A673 (cell line): ENCODE measurements around the gene CEP72. TPM values are rescaled to one million over a fixed set of nuclear protein-coding genes. Genes with fewer than 3 reads are reported as not detected.

Experiments used
- BruUV-seq: library from RNA; stranded (reverse); fragments of 400-500 nt; replicated peaks from 2 replicates; lab custom pipeline; 2021; lab: Mats Ljungman, UMichigan
- CTCF ChIA-PET: fragments of 300-600 bp; sonication (Branson Sonifier 250); formaldehyde crosslinking; loops from one replicate; lab custom pipeline; 2022; ENCODE audit warnings: antibody characterized with exemption; lab: Charles Lee
- POLR2A ChIA-PET: fragments of 300-600 bp; sonication (Branson Sonifier 250); formaldehyde crosslinking; loops from one replicate; lab custom pipeline; 2022; ENCODE audit warnings: antibody characterized with exemption; ENCODE audit not compliant: low non-redundant PET; lab: Charles Lee
- DNase-seq: peaks from one replicate; pipeline ENCODE4 v3.0.0-alpha.2; 2015; ENCODE audit warnings: low spot score
- H3K27ac ChIP-seq: fragments of 200-600 bp; sonication (generic); 2 replicates; pipeline ENCODE4 v1.5.1; 2016; ENCODE audit warnings: mixed run types, low read depth, mild to moderate bottlenecking, mixed read lengths, antibody characterized with exemption, low read length; ENCODE audit not compliant: poor library complexity, severe bottlenecking
- H3K27me3 ChIP-seq: fragments of 200-600 bp; sonication (generic); replicated peaks from 2 replicates; pipeline ENCODE4 v1.6.1; 2017; ENCODE audit warnings: mixed run types, low read depth, mild to moderate bottlenecking, mixed read lengths, antibody characterized with exemption, low read length; ENCODE audit not compliant: insufficient read depth, poor library complexity
- H3K36me3 ChIP-seq: fragments of 200-600 bp; sonication (generic); 2 replicates; pipeline ENCODE4 v1.6.1; 2016; ENCODE audit warnings: mixed run types, mild to moderate bottlenecking, mixed read lengths, antibody characterized with exemption, low read length; ENCODE audit not compliant: insufficient read depth, poor library complexity, severe bottlenecking
- H3K4me1 ChIP-seq: fragments of 200-600 bp; sonication (generic); 2 replicates; pipeline ENCODE4 v1.6.1; 2017; ENCODE audit warnings: mixed run types, mild to moderate bottlenecking, mixed read lengths, antibody characterized with exemption, low read length; ENCODE audit not compliant: insufficient read depth, poor library complexity, severe bottlenecking
- H3K4me3 ChIP-seq: fragments of 200-600 bp; sonication (generic); 2 replicates; pipeline ENCODE4 v1.5.1; 2016; ENCODE audit warnings: low read depth, mixed run types, mild to moderate bottlenecking, mixed read lengths, low read length; ENCODE audit not compliant: poor library complexity, severe bottlenecking
- H3K9me3 ChIP-seq: fragments of 200-600 bp; sonication (generic); 2 replicates; pipeline ENCODE4 v1.6.1; 2016; ENCODE audit warnings: mixed run types, low read depth, mild to moderate bottlenecking, mixed read lengths, antibody characterized with exemption, low read length; ENCODE audit not compliant: poor library complexity, severe bottlenecking
- EZH2 ChIP-seq: fragments of 200-600 bp; sonication (generic); IDR thresholded peaks from 2 replicates; pipeline ENCODE4 v1.6.1; 2017; ENCODE audit warnings: borderline replicate concordance, low read depth, mild to moderate bottlenecking, mixed read lengths, antibody characterized with exemption, low read length; ENCODE audit not compliant: poor library complexity, severe bottlenecking
- intact Hi-C: fragments of 100-400 bp; cut with micrococcal nuclease; formaldehyde crosslinking; loops from one replicate; pipeline ENCODE4 v1.10.0; 2022; ENCODE audit not compliant: unreplicated experiment
- total RNA-seq: library from RNA; stranded (reverse); gene quantifications from 2 replicates; pipeline ENCODE4 v1.2.3, GENCODE V29; 2021
- TF ChIP-seq, protein P1 (sequence below): fragments of 300-800, 200-600 bp; sonication (generic); conservative IDR thresholded peaks from 2 replicates; pipeline ENCODE4 v1.5.1; 2017; ENCODE audit warnings: low read depth, mild to moderate bottlenecking, antibody characterized with exemption, low read length, moderate library complexity, mixed read lengths

CEP72 gene
- total RNA-seq, 1 experiment from 2014 or later = 37.2 TPM

- no peak for DNase-seq
- no peak overlapping the region for H3K27ac ChIP-seq
- no peaks in the 10 kb centered on the region for H3K4me1 ChIP-seq
- TF ChIP-seq, protein P1, sequence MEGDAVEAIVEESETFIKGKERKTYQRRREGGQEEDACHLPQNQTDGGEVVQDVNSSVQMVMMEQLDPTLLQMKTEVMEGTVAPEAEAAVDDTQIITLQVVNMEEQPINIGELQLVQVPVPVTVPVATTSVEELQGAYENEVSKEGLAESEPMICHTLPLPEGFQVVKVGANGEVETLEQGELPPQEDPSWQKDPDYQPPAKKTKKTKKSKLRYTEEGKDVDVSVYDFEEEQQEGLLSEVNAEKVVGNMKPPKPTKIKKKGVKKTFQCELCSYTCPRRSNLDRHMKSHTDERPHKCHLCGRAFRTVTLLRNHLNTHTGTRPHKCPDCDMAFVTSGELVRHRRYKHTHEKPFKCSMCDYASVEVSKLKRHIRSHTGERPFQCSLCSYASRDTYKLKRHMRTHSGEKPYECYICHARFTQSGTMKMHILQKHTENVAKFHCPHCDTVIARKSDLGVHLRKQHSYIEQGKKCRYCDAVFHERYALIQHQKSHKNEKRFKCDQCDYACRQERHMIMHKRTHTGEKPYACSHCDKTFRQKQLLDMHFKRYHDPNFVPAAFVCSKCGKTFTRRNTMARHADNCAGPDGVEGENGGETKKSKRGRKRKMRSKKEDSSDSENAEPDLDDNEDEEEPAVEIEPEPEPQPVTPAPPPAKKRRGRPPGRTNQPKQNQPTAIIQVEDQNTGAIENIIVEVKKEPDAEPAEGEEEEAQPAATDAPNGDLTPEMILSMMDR = no peak
- TF ChIP-seq EZH2 = no peak
- ChIA-PET POLR2A (no interaction called here), CTCF (no interaction called here)
- intact Hi-C loops = no loop called here
- peaks cover 39% of the 10 kb centered on the region for H3K36me3 ChIP-seq
- H3K27me3 ChIP-seq = no peaks in the 10 kb centered on the region
- no TSS peak for BruUV-seq
- no peak overlapping the region for H3K4me3 ChIP-seq
- no peaks in the 10 kb centered on the region for H3K9me3 ChIP-seq
Measured at GRCh38 chr5:646396-647201, 34.5 kb downstream of the CEP72 start.

- no TSS peak for BruUV-seq
- Histone ChIP-seq H3K27me3 (no peaks in the 10 kb centered on the region), H3K9me3 (no peaks in the 10 kb centered on the region), H3K27ac (no peak overlapping the region), H3K36me3 (peaks cover 38% of the 10 kb centered on the region), H3K4me3 (no peak overlapping the region), H3K4me1 (no peaks in the 10 kb centered on the region)
- DNase-seq = no peak
- ChIA-PET CTCF (no interaction called here), POLR2A (no interaction called here)
- intact Hi-C loops = no loop called here
- TF ChIP-seq, protein P1 = no peak
- no peak for TF ChIP-seq EZH2
Measured at GRCh38 chr5:647311-647710, 35.2 kb downstream of the CEP72 start.

DNA sequence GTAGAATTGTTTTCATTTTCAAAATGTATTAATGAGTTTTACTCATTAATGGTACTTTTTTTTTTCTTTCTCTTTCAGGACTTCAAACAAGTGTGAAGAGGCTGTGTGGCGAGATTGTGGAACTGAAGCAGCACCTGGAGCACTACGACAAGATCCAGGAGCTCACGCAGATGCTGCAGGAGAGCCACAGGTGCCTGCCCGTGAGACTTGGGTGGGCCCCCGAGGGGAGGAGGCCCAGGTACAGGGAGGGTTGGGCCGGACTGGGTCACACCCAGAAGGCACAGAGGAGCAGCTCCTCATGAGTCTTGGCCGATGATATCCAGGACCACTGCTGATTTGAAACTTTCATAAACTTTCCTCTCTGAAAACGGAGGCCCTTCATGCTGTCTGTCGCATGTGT is 35.6 kb downstream of the CEP72 start:
- Histone ChIP-seq H3K36me3 (peaks cover 34% of the 10 kb centered on the region), H3K9me3 (no peaks in the 10 kb centered on the region), H3K4me1 (no peaks in the 10 kb centered on the region), H3K27ac (no peak overlapping the region), H3K27me3 (no peaks in the 10 kb centered on the region), H3K4me3 (no peak overlapping the region)
- no TSS peak for BruUV-seq
- intact Hi-C loops = no loop called here
- ChIA-PET CTCF (no interaction called here), POLR2A (no interaction called here)
- DNase-seq = no peak
- TF ChIP-seq, protein P1 = no peak
- TF ChIP-seq EZH2 = no peak
